Chondrocyte (in vitro differentiated cells): ENCODE results near the gene ANO4. TPM values are rescaled to one million over a fixed set of nuclear protein-coding genes. Genes with fewer than 3 reads are reported as not detected.

ENCODE experiments used
- DNase-seq: peaks from one replicate; pipeline ENCODE4 v3.0.0; 2021; ENCODE audit warnings: mixed read lengths, low spot score
- H3K27ac Mint-ChIP-seq: one replicate; pipeline ENCODE4 v1.8.0; 2021; ENCODE audit warnings: mild to moderate bottlenecking, moderate library complexity, mixed read lengths; ENCODE audit not compliant: unreplicated experiment
- H3K27me3 Mint-ChIP-seq: 2 replicates; pipeline ENCODE4 v1.8.0; 2021; ENCODE audit warnings: low read depth, mixed read lengths
- H3K36me3 Mint-ChIP-seq: 2 replicates; pipeline ENCODE4 v1.8.0; 2021; ENCODE audit warnings: low read depth, mixed read lengths
- H3K4me1 Mint-ChIP-seq: 2 replicates; pipeline ENCODE4 v1.8.0; 2021; ENCODE audit warnings: low read depth, mild to moderate bottlenecking, mixed read lengths
- H3K4me3 Mint-ChIP-seq: one replicate; pipeline ENCODE4 v1.8.0; 2021; ENCODE audit warnings: mild to moderate bottlenecking, moderate library complexity, mixed read lengths; ENCODE audit not compliant: unreplicated experiment
- H3K9me3 Mint-ChIP-seq: 2 replicates; pipeline ENCODE4 v1.8.0; 2021; ENCODE audit warnings: low read depth, mixed read lengths
- total RNA-seq: library from RNA; stranded (reverse); gene quantifications from 3 replicates; pipeline ENCODE4 v1.2.1, GENCODE V29; 2021
- TF ChIP-seq, protein P1 (sequence below): fragments of 200-600 bp; sonication (generic); IDR thresholded peaks from 2 replicates; pipeline ENCODE4 v1.5.0; 2021; ENCODE audit warnings: antibody characterized with exemption, mild to moderate bottlenecking, moderate library complexity

The ANO4 gene
- total RNA-seq, 1 donor from 2014 or later: 9.2 TPM

GRCh38 chr12:100851637-100852036 is 57.1 kb downstream of the ANO4 start:
- H3K36me3 Mint-ChIP-seq: no peaks in the 10 kb centered on the region
- DNase-seq: no peak
- H3K27ac Mint-ChIP-seq: no peak overlapping the region
- no peaks in the 10 kb centered on the region for H3K27me3 Mint-ChIP-seq
- H3K9me3 Mint-ChIP-seq: no peaks in the 10 kb centered on the region
- H3K4me1 Mint-ChIP-seq: no peaks in the 10 kb centered on the region
- no peak overlapping the region for H3K4me3 Mint-ChIP-seq
- TF ChIP-seq, protein P1, sequence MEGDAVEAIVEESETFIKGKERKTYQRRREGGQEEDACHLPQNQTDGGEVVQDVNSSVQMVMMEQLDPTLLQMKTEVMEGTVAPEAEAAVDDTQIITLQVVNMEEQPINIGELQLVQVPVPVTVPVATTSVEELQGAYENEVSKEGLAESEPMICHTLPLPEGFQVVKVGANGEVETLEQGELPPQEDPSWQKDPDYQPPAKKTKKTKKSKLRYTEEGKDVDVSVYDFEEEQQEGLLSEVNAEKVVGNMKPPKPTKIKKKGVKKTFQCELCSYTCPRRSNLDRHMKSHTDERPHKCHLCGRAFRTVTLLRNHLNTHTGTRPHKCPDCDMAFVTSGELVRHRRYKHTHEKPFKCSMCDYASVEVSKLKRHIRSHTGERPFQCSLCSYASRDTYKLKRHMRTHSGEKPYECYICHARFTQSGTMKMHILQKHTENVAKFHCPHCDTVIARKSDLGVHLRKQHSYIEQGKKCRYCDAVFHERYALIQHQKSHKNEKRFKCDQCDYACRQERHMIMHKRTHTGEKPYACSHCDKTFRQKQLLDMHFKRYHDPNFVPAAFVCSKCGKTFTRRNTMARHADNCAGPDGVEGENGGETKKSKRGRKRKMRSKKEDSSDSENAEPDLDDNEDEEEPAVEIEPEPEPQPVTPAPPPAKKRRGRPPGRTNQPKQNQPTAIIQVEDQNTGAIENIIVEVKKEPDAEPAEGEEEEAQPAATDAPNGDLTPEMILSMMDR: no peak

DNA sequence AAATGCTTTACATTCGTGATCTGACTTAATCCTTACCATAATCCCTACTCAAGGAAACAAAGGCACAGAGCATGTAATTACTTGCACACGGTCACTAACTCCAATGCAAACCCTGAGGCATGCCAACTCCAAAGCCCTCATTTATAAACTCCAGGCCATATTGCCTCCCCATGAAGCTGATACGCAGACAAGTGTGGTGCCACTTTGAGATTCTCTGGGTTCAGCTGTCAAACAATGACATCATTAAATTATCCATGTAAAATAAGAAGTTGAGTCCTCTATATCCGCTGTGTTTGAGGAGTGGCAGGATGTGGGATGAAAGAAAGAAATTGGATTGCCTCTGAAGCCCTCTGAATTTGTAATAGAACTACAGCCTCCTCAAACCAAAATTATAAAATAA is 62.8 kb downstream of the ANO4 start:
- no peaks in the 10 kb centered on the region for H3K36me3 Mint-ChIP-seq
- no peak for DNase-seq
- no peaks in the 10 kb centered on the region for H3K4me1 Mint-ChIP-seq
- no peak overlapping the region for H3K27ac Mint-ChIP-seq
- H3K9me3 Mint-ChIP-seq: no peaks in the 10 kb centered on the region
- H3K4me3 Mint-ChIP-seq: no peak overlapping the region
- TF ChIP-seq, protein P1: no peak
- no peaks in the 10 kb centered on the region for H3K27me3 Mint-ChIP-seq

- no peak overlapping the region for H3K27ac Mint-ChIP-seq
- H3K4me1 Mint-ChIP-seq: no peaks in the 10 kb centered on the region
- no peaks in the 10 kb centered on the region for H3K36me3 Mint-ChIP-seq
- H3K27me3 Mint-ChIP-seq: no peaks in the 10 kb centered on the region
- H3K9me3 Mint-ChIP-seq: no peaks in the 10 kb centered on the region
- TF ChIP-seq, protein P1: no peak
- no peak overlapping the region for H3K4me3 Mint-ChIP-seq
- DNase-seq: no peak
Observed at GRCh38 chr12:100857971-100858370, 63.4 kb downstream of the ANO4 start.

- no peaks in the 10 kb centered on the region for H3K27me3 Mint-ChIP-seq
- DNase-seq: no peak
Observed at GRCh38 chr12:100858656-100859055, 64.1 kb downstream of the ANO4 start.

DNA sequence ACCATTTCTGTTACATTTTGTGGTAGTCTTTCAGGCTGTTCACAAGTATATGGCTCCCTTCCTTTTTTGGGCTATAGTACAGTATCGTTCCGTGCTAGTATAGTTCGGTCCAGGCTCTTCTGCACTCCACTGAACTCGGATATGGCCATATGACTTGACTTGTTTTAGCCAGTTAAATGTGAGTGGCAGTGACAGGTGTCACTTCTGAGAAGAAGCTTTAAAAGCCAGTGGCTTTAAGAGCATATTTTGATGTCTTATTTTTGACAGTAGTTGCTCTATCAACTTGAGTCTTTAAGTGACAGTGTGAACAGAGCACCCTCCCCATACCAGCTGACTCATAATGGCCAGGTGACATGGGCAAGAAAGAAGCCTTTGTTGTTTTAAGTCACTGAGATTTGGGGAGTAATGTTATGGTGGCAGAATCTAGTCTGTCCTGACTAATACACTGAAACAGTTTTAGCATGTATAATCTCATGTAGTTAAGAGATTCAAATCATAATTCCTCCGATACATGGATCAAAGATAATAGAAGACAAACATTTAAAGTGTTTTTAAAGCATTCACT is 64.6 kb downstream of the ANO4 start:
- Mint-ChIP-seq H3K4me3 (no peak overlapping the region), H3K9me3 (no peaks in the 10 kb centered on the region), H3K36me3 (no peaks in the 10 kb centered on the region), H3K4me1 (no peaks in the 10 kb centered on the region), H3K27ac (no peak overlapping the region), H3K27me3 (no peaks in the 10 kb centered on the region)
- DNase-seq: no peak
- TF ChIP-seq, protein P1: no peak

More at GRCh38 chr12:100858656-100859055, 64.1 kb downstream of the ANO4 start:
- H3K4me1 Mint-ChIP-seq: no peaks in the 10 kb centered on the region
- H3K9me3 Mint-ChIP-seq: no peaks in the 10 kb centered on the region
- no peak overlapping the region for H3K4me3 Mint-ChIP-seq
- no peak overlapping the region for H3K27ac Mint-ChIP-seq
- H3K36me3 Mint-ChIP-seq: no peaks in the 10 kb centered on the region
- TF ChIP-seq, protein P1: no peak
